Uterus (tissue), 4 donors: ENCODE results near the gene GPAM. TPM values are rescaled to one million over a fixed set of nuclear protein-coding genes. Genes with fewer than 3 reads are reported as not detected.

Experiments used
- DNase-seq, 2 donors: peaks; one replicate each; pipeline ENCODE4 v3.0.0-alpha.2; 2019 to 2020
- H3K27ac ChIP-seq, 2 donors: fragments of 200-600 bp; sonication (generic); 1 replicate in 1 of 2; 2 replicates in 1 of 2; pipeline ENCODE4 v1.5.1; 2016 to 2018
- H3K27me3 ChIP-seq, 2 donors: fragments of 200-600 bp; sonication (generic); one replicate each; pipeline ENCODE4 v1.5.1; 2018 to 2019; ENCODE audit warnings: control low read depth in 1 of 2
- H3K36me3 ChIP-seq, 2 donors: fragments of 200-600 bp; sonication (generic); one replicate each; pipeline ENCODE4 v1.5.1; 2019; ENCODE audit warnings: control low read depth in 1 of 2
- H3K4me1 ChIP-seq, 2 donors: fragments of 200-600 bp; sonication (generic); one replicate each; pipeline ENCODE4 v1.5.1; 2018 to 2019; ENCODE audit warnings: control low read depth in 1 of 2
- H3K4me3 ChIP-seq, 2 donors: fragments of 200-600 bp; sonication (generic); 1 replicate in 1 of 2; 2 replicates in 1 of 2; pipeline ENCODE4 v1.5.1; 2018 to 2019; ENCODE audit warnings: mild to moderate bottlenecking in 1 of 2
- H3K9me3 ChIP-seq, 2 donors: fragments of 200-600 bp; sonication (generic); one replicate each; pipeline ENCODE4 v1.5.1; 2019; ENCODE audit warnings: control low read depth in 1 of 2
- CTCF ChIP-seq, 4 experiments: fragments of 200-600 bp in 2 of 4; fragments of 450-650 bp in 2 of 4; sonication (generic) in 2 of 4; IDR thresholded peaks; one replicate each; pipeline ENCODE4 v1.5.1; 2016 to 2019; ENCODE audit warnings: antibody characterized with exemption in 4 of 4, mild to moderate bottlenecking in 2 of 4, moderate library complexity in 1 of 4
- POLR2A ChIP-seq, 2 donors: fragments of 450-650 bp; IDR thresholded peaks; one replicate each; pipeline ENCODE4 v1.6.1; 2016; ENCODE audit warnings: antibody characterized with exemption in 2 of 2, mild to moderate bottlenecking in 1 of 2, moderate library complexity in 1 of 2
- intact Hi-C: fragments of 100-400 bp; cut with DNase I; formaldehyde crosslinking; loops from one replicate; pipeline ENCODE4 v1.15.1; 2023; ENCODE audit warnings: low total_unique reads
- total RNA-seq, 4 donors: library from RNA; depleted of rRNA in 3 of 4; stranded (reverse); fragments of >200 nt in 3 of 4; gene quantifications; one replicate each; pipeline versions ENCODE4 v1.1.0 to v1.2.4, GENCODE V29; 2014 to 2023
- donor health status: DM: yes; HTN: yes; CAD: no.

The GPAM gene
- total RNA-seq, 4 donors from 2014 or later: 4.6 to 28.6 (median 7.7) TPM

GRCh38 chr10:112173206-112173605 is 10.4 kb downstream of the GPAM start:
- DNase-seq: no peak
- intact Hi-C loops: no loop called here

GRCh38 chr10:112168733-112169132 is 14.8 kb downstream of the GPAM start:
- Histone ChIP-seq H3K9me3 (no peaks in the 10 kb centered on the region), H3K36me3 (no peaks in the 10 kb centered on the region), H3K4me1 (no peaks in the 10 kb centered on the region), H3K4me3 (no peak overlapping the region), H3K27me3 (no peaks in the 10 kb centered on the region), H3K27ac (no peak overlapping the region)
- no peak for DNase-seq
- intact Hi-C loops: no loop called here
- no peak for TF ChIP-seq POLR2A (IDR thresholded peaks at IDR 0.05)
- no peak for TF ChIP-seq CTCF (IDR thresholded peaks at IDR 0.05)

More at GRCh38 chr10:112173206-112173605, 10.4 kb downstream of the GPAM start:
- no peaks in the 10 kb centered on the region for H3K27me3 ChIP-seq
- no peak overlapping the region for H3K4me3 ChIP-seq
- no peaks in the 10 kb centered on the region for H3K9me3 ChIP-seq
- no peaks in the 10 kb centered on the region for H3K4me1 ChIP-seq
- TF ChIP-seq POLR2A (IDR thresholded peaks at IDR 0.05) (no peak), CTCF (IDR thresholded peaks at IDR 0.05) (no peak)
- H3K36me3 ChIP-seq: no peaks in the 10 kb centered on the region
- no peak overlapping the region for H3K27ac ChIP-seq

- DNase-seq: no peak
- Histone ChIP-seq H3K27ac (no peak overlapping the region), H3K9me3 (no peaks in the 10 kb centered on the region), H3K27me3 (no peaks in the 10 kb centered on the region), H3K4me1 (no peaks in the 10 kb centered on the region), H3K4me3 (no peak overlapping the region), H3K36me3 (no peaks in the 10 kb centered on the region)
- TF ChIP-seq POLR2A (IDR thresholded peaks at IDR 0.05) (no peak), CTCF (IDR thresholded peaks at IDR 0.05) (no peak)
- intact Hi-C loops: no loop called here
Measured at GRCh38 chr10:112166800-112167199, 16.8 kb downstream of the GPAM start.

GRCh38 chr10:112161757-112162518 is 21.6 kb downstream of the GPAM start:
- intact Hi-C loops: no loop called here
- Histone ChIP-seq H3K27ac (no peak overlapping the region), H3K27me3 (no peaks in the 10 kb centered on the region), H3K9me3 (no peaks in the 10 kb centered on the region), H3K36me3 (no peaks in the 10 kb centered on the region), H3K4me3 (no peak overlapping the region), H3K4me1 (no peaks in the 10 kb centered on the region)
- TF ChIP-seq CTCF (IDR thresholded peaks at IDR 0.05) (no peak), POLR2A (IDR thresholded peaks at IDR 0.05) (no peak)
- no peak for DNase-seq

GRCh38 chr10:112160834-112161233 is 22.7 kb downstream of the GPAM start:
- no peak overlapping the region for H3K4me3 ChIP-seq
- no peak for TF ChIP-seq POLR2A (IDR thresholded peaks at IDR 0.05)
- no peak for TF ChIP-seq CTCF (IDR thresholded peaks at IDR 0.05)
- intact Hi-C loops: no loop called here
- H3K27ac ChIP-seq: no peak overlapping the region
- no peaks in the 10 kb centered on the region for H3K4me1 ChIP-seq
- H3K36me3 ChIP-seq: no peaks in the 10 kb centered on the region
- no peak for DNase-seq
- H3K9me3 ChIP-seq: no peaks in the 10 kb centered on the region
- H3K27me3 ChIP-seq: no peaks in the 10 kb centered on the region
